NOMO-1 treated with DMSO at 0.1 percent for 48 hours (cell line): ENCODE measurements around the gene SYT14.
"Not testable (repeated sequence)": the region's sequence is repeated elsewhere in the genome, so short reads cannot be mapped to it uniquely, and the experiment has no call there.

Experiments
- DNase-seq: peaks from one replicate; lab custom pipeline; 2025; ENCODE audit not compliant: unreplicated experiment; lab: John Stamatoyannopoulos, UW

The SYT14 gene

GRCh38 chr1:210099921-210100320 lies 161.9 kb downstream of the SYT14 start:
- DNase-seq, result no peak

- no peak for DNase-seq
Measured at GRCh38 chr1:210104103-210104502, 166.1 kb downstream of the SYT14 start.

GRCh38 chr1:210112906-210113305 lies 174.9 kb downstream of the SYT14 start:
- DNase-seq, result not testable (repeated sequence)

- no peak for DNase-seq
Measured at GRCh38 chr1:210117198-210117597, 179.2 kb downstream of the SYT14 start.

GRCh38 chr1:210117681-210118170 lies 179.7 kb downstream of the SYT14 start:
- DNase-seq, result no peak

- DNase-seq, result no peak
Measured at GRCh38 chr1:210123383-210123782, 185.4 kb downstream of the SYT14 start.

- DNase-seq, result no peak
Measured at GRCh38 chr1:210123924-210124589, 186.0 kb downstream of the SYT14 start.

GRCh38 chr1:210124736-210125135 lies 186.7 kb downstream of the SYT14 start:
- no peak for DNase-seq

GRCh38 chr1:210125143-210125542 lies 187.1 kb downstream of the SYT14 start:
- DNase-seq, result no peak

GRCh38 chr1:210129092-210129491 lies 191.1 kb downstream of the SYT14 start:
- no peak for DNase-seq

- no peak for DNase-seq
Measured at GRCh38 chr1:210129759-210130158, 191.7 kb downstream of the SYT14 start.

- DNase-seq, result no peak
Measured at GRCh38 chr1:210132582-210132981, 194.6 kb downstream of the SYT14 start.

GRCh38 chr1:210143465-210144062 lies 205.5 kb downstream of the SYT14 start:
- peak; percentile 16 for DNase-seq

- no peak for DNase-seq
Measured at GRCh38 chr1:210144736-210145135, 206.7 kb downstream of the SYT14 start.

- no peak for DNase-seq
Measured at GRCh38 chr1:210151052-210151672, 213.1 kb downstream of the SYT14 start.

- DNase-seq, result no peak
Measured at GRCh38 chr1:210159211-210159610, 221.2 kb downstream of the SYT14 start.

GRCh38 chr1:210170220-210170619 lies 232.2 kb downstream of the SYT14 start:
- no peak for DNase-seq

GRCh38 chr1:210174133-210174532 lies 236.1 kb downstream of the SYT14 start:
- no peak for DNase-seq

- DNase-seq, result no peak
Measured at GRCh38 chr1:210185063-210185462, 247.0 kb downstream of the SYT14 start.

GRCh38 chr1:210187849-210188606 lies 250.0 kb downstream of the SYT14 start:
- DNase-seq, result not testable (repeated sequence)

- DNase-seq, result no peak
Measured at GRCh38 chr1:210189426-210189825, 251.4 kb downstream of the SYT14 start.
